Epithelial cell of prostate (primary cell): Measurements from ENCODE around the gene ZNF777.
"Not testable (repeated sequence)": the region's sequence is repeated elsewhere in the genome, so short reads cannot be mapped to it uniquely, and the experiment has no call there.

ENCODE experiments used
- DNase-seq: peaks from one replicate; pipeline ENCODE4 v3.0.0-alpha.2; 2011; ENCODE audit warnings: low read depth, low spot score
- H3K27ac ChIP-seq: fragments of 450-650 bp; 2 replicates; pipeline ENCODE4 v1.5.1; 2017; ENCODE audit warnings: mild to moderate bottlenecking

ZNF777 gene

GRCh38 chr7:149455175-149455950 is 5.5 kb downstream of the ZNF777 start:
- no peak for DNase-seq
- no peak overlapping the region for H3K27ac ChIP-seq

GRCh38 chr7:149454750-149455149 is 6.1 kb downstream of the ZNF777 start:
- no peak for DNase-seq
- no peak overlapping the region for H3K27ac ChIP-seq

- no peak overlapping the region for H3K27ac ChIP-seq
- DNase-seq: no peak
Observed at GRCh38 chr7:149454006-149454405, 6.9 kb downstream of the ZNF777 start.

- no peak for DNase-seq
- H3K27ac ChIP-seq: no peak overlapping the region
Observed at GRCh38 chr7:149450821-149451220, 10.0 kb downstream of the ZNF777 start.

- DNase-seq: no peak
- H3K27ac ChIP-seq: no peak overlapping the region
Observed at GRCh38 chr7:149449897-149450296, 11.0 kb downstream of the ZNF777 start.

GRCh38 chr7:149448961-149449360 is 11.9 kb downstream of the ZNF777 start:
- DNase-seq: no peak
- no peak overlapping the region for H3K27ac ChIP-seq

GRCh38 chr7:149446026-149446425 is 14.8 kb downstream of the ZNF777 start:
- not testable (repeated sequence) for DNase-seq, H3K27ac ChIP-seq

- H3K27ac ChIP-seq: no peak overlapping the region
- DNase-seq: no peak
Observed at GRCh38 chr7:149444287-149444686, 16.6 kb downstream of the ZNF777 start.

GRCh38 chr7:149443523-149443922 is 17.3 kb downstream of the ZNF777 start:
- no peak for DNase-seq
- H3K27ac ChIP-seq: no peak overlapping the region

- DNase-seq: no peak
- H3K27ac ChIP-seq: no peak overlapping the region
Observed at GRCh38 chr7:149442924-149443323, 17.9 kb downstream of the ZNF777 start.

- no peak overlapping the region for H3K27ac ChIP-seq
- DNase-seq: no peak
Observed at GRCh38 chr7:149440222-149440621, 20.6 kb downstream of the ZNF777 start.

GRCh38 chr7:149436358-149436757 is 24.5 kb downstream of the ZNF777 start:
- DNase-seq: no peak

GRCh38 chr7:149433124-149433523 is 27.7 kb downstream of the ZNF777 start:
- no peak overlapping the region for H3K27ac ChIP-seq
- no peak for DNase-seq

More at GRCh38 chr7:149436358-149436757, 24.5 kb downstream of the ZNF777 start:
- no peak overlapping the region for H3K27ac ChIP-seq

GRCh38 chr7:149432121-149432691 is 28.7 kb downstream of the ZNF777 start:
- H3K27ac ChIP-seq: no peak overlapping the region
- no peak for DNase-seq

GRCh38 chr7:149431486-149432120 is 29.3 kb downstream of the ZNF777 start:
- DNase-seq: no peak
- H3K27ac ChIP-seq: no peak overlapping the region

GRCh38 chr7:149430192-149430591 is 30.7 kb downstream of the ZNF777 start:
- H3K27ac ChIP-seq: no peak overlapping the region
- DNase-seq: no peak

- H3K27ac ChIP-seq: no peak overlapping the region
- DNase-seq: no peak
Observed at GRCh38 chr7:149427893-149428292, 33.0 kb downstream of the ZNF777 start.

- no peak overlapping the region for H3K27ac ChIP-seq
- no peak for DNase-seq
Observed at GRCh38 chr7:149427096-149427680, 33.7 kb downstream of the ZNF777 start.

- DNase-seq: no peak
- no peak overlapping the region for H3K27ac ChIP-seq
Observed at GRCh38 chr7:149423449-149424110, 37.3 kb downstream of the ZNF777 start.

- H3K27ac ChIP-seq: no peak overlapping the region
- DNase-seq: no peak
Observed at GRCh38 chr7:149422914-149423301, 38.0 kb downstream of the ZNF777 start.
